GM10266 (cell line): ENCODE data around the gene LPP.

Source experiments
- DNase-seq: peaks from one replicate; pipeline ENCODE4 v3.0.0; 2012; ENCODE audit errors: extremely low spot score
- TF ChIP-seq, protein P1 (sequence below): IDR thresholded peaks from 2 replicates; pipeline ENCODE4 v1.5.1; 2012; ENCODE audit warnings: mild to moderate bottlenecking, low read depth; ENCODE audit not compliant: control insufficient read depth, insufficient read depth; ENCODE audit errors: missing control alignments

LPP gene

DNA sequence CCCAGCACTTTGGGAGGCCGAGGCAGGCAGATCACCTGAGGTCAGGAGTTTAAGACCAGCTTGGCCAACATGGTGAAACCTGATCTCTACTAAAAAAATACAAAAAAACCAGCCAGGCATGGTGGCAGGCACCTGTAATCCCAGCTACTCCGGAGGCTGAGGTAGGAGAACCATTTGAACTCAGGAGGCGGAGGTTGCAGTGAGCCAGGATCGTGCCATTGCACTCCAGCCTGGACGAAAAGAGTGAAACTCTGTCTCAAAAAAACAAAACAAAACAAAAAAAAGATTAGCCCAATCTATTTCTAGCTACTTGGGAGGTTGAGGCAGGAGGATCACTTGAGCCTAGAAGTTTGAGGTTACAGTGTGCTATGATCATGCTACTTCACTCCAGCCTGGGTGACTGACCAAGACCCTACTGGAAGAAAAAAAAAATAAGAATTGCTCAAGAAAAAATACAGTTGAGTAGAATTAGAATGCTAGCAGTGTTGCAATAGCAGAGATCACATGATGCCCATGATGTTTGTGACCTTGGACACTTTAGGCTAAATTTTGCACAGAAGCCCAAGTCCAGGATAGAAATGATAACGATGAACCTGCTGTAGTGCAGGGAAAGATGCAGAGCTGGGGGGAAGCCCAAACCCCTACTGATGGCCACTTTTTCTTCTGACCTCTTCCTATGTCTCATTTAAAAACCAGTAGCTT is 162.2 kb downstream of the LPP start:
- TF ChIP-seq, protein P1, sequence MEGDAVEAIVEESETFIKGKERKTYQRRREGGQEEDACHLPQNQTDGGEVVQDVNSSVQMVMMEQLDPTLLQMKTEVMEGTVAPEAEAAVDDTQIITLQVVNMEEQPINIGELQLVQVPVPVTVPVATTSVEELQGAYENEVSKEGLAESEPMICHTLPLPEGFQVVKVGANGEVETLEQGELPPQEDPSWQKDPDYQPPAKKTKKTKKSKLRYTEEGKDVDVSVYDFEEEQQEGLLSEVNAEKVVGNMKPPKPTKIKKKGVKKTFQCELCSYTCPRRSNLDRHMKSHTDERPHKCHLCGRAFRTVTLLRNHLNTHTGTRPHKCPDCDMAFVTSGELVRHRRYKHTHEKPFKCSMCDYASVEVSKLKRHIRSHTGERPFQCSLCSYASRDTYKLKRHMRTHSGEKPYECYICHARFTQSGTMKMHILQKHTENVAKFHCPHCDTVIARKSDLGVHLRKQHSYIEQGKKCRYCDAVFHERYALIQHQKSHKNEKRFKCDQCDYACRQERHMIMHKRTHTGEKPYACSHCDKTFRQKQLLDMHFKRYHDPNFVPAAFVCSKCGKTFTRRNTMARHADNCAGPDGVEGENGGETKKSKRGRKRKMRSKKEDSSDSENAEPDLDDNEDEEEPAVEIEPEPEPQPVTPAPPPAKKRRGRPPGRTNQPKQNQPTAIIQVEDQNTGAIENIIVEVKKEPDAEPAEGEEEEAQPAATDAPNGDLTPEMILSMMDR: no peak

DNA sequence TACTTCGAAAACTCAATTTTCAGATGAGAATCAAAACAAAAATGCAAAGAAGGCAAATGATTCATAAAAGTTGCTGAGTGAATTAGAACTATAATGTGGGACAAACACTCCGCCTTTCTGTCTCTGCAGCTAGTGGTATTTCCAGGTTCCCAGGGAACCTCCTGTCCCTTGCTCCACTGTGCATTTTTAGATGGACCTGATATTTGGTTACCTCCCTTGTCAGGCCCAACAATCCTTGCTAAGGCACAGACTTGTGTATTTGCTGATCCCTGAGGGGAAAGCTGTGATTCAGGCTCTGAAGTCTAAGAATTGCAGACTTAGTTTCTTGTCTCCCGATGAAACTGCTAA is 162.7 kb downstream of the LPP start:
- DNase-seq: no peak
- TF ChIP-seq, protein P1: no peak

More for the DNA sequence above, 162.2 kb downstream of the LPP start:
- DNase-seq: no peak

- no peak for DNase-seq
- TF ChIP-seq, protein P1: no peak
These were observed 165.6 kb downstream of the LPP start for GRCh38 chr3:188319569-188319968.

GRCh38 chr3:188320757-188321156 is 166.8 kb downstream of the LPP start:
- TF ChIP-seq, protein P1: no peak
- no peak for DNase-seq

DNA sequence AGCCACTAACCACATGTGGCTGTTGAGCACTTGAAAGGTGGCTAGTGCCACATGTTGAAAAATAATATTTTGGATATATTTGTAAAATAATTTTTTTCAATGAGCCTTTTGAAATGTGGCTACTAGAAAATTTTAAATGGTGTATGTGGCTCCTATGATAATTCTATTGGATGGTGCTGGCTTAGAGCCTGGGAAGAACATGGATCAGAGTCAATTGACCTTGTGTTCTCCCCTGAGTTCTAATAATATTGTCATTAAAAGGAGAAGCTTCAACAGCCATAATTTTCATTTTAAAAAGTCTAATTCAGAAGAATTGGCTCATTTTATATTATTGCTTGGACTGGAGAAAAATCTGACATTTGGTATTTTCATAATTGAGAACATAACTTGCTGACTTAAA is 167.3 kb downstream of the LPP start:
- DNase-seq: no peak
- TF ChIP-seq, protein P1: no peak

- no peak for DNase-seq
- TF ChIP-seq, protein P1: no peak
These were observed 168.4 kb downstream of the LPP start for GRCh38 chr3:188322135-188322887.
